ENCODE data around the gene ACAA1. TPM values are rescaled to one million over a fixed set of nuclear protein-coding genes. Genes with fewer than 3 reads are reported as not detected.

The ACAA1 gene
- total RNA-seq, 1 donor from 2014 or later, result 88.3 TPM

DNA sequence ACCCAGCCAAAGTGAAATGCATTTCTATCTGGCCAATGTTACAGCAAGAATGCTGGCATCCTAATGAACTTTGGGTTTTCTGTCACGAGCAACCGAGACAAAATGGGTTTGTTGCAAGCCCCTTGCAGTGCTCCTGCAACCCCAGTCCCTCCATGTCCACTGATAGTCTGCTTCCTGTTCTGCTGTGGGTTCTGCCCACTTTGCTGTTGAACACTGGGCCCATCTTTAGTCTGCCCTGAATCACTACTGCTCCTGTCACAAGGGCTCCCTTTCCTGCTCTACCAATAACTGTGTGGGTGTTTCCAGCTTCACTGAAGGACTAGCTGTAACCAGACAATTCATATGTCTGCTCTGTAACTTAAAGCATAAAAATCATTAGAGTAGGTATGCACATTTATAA lies 15.7 kb upstream of the ACAA1 start:
- Histone ChIP-seq H3K9me3 (no peaks in the 10 kb centered on the region), H3K36me3 (no peaks in the 10 kb centered on the region), H3K27ac (peak overlapping the region; percentile 32), H3K4me3 (no peak overlapping the region), H3K27me3 (ENCODE audit: low read depth) (no peaks in the 10 kb centered on the region), H3K4me1 (peaks cover 37% of the 10 kb centered on the region)
- TF ChIP-seq, protein P1, sequence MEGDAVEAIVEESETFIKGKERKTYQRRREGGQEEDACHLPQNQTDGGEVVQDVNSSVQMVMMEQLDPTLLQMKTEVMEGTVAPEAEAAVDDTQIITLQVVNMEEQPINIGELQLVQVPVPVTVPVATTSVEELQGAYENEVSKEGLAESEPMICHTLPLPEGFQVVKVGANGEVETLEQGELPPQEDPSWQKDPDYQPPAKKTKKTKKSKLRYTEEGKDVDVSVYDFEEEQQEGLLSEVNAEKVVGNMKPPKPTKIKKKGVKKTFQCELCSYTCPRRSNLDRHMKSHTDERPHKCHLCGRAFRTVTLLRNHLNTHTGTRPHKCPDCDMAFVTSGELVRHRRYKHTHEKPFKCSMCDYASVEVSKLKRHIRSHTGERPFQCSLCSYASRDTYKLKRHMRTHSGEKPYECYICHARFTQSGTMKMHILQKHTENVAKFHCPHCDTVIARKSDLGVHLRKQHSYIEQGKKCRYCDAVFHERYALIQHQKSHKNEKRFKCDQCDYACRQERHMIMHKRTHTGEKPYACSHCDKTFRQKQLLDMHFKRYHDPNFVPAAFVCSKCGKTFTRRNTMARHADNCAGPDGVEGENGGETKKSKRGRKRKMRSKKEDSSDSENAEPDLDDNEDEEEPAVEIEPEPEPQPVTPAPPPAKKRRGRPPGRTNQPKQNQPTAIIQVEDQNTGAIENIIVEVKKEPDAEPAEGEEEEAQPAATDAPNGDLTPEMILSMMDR (IDR thresholded peaks at IDR 0.05), result no peak
- intact Hi-C loops (cut with DNase I), result no loop called here
- peak; percentile 28 to 54 for ATAC-seq
- DNase-seq, result no peak

DNA sequence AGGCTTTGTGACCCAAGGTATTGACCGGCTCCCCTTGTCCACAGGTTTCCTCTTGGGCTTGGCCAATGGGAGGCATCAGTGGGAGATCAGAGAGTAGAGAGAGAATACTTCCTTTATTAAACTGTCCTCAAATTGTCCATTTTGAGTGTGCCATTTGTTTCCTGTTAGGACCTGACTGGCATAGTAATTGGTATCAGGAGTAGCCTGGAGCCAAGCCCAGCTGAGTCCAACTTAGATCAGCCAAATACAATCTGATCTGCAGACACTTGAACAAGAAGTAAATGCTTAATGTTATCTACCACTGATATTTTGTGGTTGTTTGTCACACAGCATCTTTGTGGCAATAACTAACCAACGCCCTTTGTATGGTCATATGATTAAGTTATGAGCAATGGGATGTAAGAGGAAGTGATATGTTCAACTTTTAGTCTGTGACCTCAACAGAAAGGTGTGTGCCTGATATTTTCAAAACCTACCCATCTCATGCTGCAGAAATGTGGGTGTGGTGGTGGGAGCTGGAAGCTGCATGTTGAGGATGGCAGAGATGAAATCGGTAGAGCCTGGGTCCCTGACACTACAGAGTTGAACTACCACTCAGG lies 14.8 kb upstream of the ACAA1 start:
- ATAC-seq (peak; percentile 46 to 52), DNase-seq (no peak)
- intact Hi-C loops (cut with DNase I), result no loop called here
- TF ChIP-seq, protein P1 (IDR thresholded peaks at IDR 0.05), result no peak
- peak overlapping the region; percentile 50 for H3K27ac ChIP-seq
- no peak overlapping the region for H3K4me3 ChIP-seq
- H3K27me3 ChIP-seq (ENCODE audit: low read depth), result no peaks in the 10 kb centered on the region
- H3K9me3 ChIP-seq, result no peaks in the 10 kb centered on the region
- H3K4me1 ChIP-seq, result peaks cover 37% of the 10 kb centered on the region
- no peaks in the 10 kb centered on the region for H3K36me3 ChIP-seq

DNA sequence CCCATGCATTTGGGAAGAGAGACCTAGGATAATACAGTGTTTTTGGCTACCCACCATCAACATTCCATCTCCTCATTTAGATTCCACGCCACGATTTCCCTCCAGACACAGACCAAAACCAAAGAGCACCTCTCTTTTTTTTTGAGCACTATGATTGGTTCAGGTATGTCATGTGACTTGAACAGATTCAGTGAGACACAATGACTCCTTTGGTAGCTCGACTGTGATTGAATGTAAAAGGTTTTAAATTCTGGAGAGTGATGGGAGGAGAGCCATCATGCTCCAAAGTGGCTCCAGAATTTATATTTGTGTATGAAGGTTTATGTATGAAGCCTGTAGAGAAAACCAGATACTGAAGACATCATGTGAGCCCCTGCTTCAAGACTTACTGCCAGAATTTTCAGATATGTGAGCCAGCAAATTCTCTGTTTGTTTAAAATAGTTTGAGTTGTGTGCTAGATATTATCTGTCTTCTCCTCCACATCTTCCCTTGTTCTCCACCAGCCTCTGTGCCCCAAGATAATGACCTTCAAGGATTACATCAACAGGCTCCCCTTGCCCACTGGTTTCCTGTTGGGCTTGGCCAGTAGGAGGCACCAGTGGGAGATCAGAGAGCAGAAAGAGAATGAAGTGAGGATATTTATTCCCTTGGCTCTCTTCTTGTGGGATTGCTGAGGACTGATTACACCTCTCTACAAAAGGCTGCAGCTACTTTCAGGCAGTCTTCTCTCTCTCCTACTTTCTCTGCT lies 14.0 kb upstream of the ACAA1 start:
- peak overlapping the region; percentile 50 for H3K27ac ChIP-seq
- intact Hi-C loops (cut with DNase I), result no loop called here
- ATAC-seq, result no peak

DNA sequence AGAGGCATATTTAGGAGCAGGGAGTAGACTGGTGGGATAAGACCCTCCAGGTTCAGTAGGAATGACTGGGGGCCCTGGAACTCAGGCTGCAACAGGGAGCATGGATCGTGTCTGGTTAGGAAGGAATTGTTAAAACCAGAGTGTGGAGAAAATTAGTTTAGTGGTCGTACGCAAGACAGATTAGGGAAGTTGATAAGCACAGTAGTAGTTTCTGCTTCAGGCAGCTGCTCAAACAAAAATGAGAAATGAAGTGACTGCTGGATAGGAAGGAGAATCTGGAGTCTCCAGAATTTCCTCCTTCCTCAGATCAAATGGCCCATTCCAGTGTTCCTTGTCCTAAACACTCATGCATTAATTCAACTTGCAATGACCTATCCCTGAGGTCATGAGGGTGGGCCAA lies 12.8 kb upstream of the ACAA1 start:
- peak overlapping the region; percentile 2 for H3K27ac ChIP-seq
- H3K4me3 ChIP-seq, result no peak overlapping the region
- no peaks in the 10 kb centered on the region for H3K27me3 ChIP-seq (ENCODE audit: low read depth)
- no peak for DNase-seq
- intact Hi-C loops (cut with DNase I), result no loop called here
- H3K4me1 ChIP-seq, result peaks cover 37% of the 10 kb centered on the region
- no peaks in the 10 kb centered on the region for H3K36me3 ChIP-seq
- H3K9me3 ChIP-seq, result no peaks in the 10 kb centered on the region
- TF ChIP-seq, protein P1 (IDR thresholded peaks at IDR 0.05), result no peak
- ATAC-seq, result no peak

More for the DNA sequence above, 14.0 kb upstream of the ACAA1 start:
- H3K27me3 ChIP-seq (ENCODE audit: low read depth), result no peaks in the 10 kb centered on the region
- H3K4me1 ChIP-seq, result peaks cover 37% of the 10 kb centered on the region
- no peaks in the 10 kb centered on the region for H3K9me3 ChIP-seq
- TF ChIP-seq, protein P1 (IDR thresholded peaks at IDR 0.05), result no peak
- DNase-seq, result no peak
- H3K4me3 ChIP-seq, result no peak overlapping the region
- no peaks in the 10 kb centered on the region for H3K36me3 ChIP-seq

DNA sequence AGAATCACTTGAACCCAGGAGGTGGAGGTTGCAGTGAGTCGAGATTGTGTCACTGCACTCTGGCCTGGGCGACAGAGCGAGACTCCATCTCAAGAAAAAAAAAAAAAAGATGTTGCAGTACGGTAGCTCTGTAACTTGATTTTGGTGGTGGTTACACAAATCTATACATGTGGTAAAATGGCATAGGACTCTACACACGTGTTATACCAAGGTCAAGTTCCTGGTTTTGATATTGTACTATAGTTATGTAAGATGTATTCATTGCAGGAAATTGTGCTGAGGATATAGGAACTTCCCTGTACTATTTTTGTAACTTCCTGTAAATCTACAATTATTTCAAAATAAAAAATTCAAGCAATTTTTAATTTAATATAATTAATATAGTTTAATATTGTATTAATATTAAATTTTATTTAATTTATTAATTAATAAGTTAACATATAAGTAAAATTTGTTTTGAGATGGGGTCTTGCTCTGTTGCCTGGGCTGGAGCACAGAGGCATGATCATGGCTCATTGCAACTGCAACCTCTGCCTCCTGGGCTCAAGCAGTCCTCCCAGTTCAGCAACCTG lies 11.5 kb upstream of the ACAA1 start:
- peak overlapping the region; percentile 42 for H3K27ac ChIP-seq
- TF ChIP-seq, protein P1 (IDR thresholded peaks at IDR 0.05), result no peak

More for the DNA sequence above, 11.5 kb upstream of the ACAA1 start:
- peaks cover 32% of the 10 kb centered on the region for H3K4me1 ChIP-seq
- no peaks in the 10 kb centered on the region for H3K36me3 ChIP-seq
- H3K9me3 ChIP-seq, result no peaks in the 10 kb centered on the region
- no peaks in the 10 kb centered on the region for H3K27me3 ChIP-seq (ENCODE audit: low read depth)
- DNase-seq, result no peak
- no peak overlapping the region for H3K4me3 ChIP-seq
- intact Hi-C loops (cut with DNase I), result no loop called here
- peak; percentile 50 to 75 for ATAC-seq
